HG02588 (cell line): ENCODE data around the gene KCND3.

Experiments
- ATAC-seq: cut with Tn5 transposase; IDR thresholded peaks from one replicate; pipeline ENCODE4 v1.9.1; 2021; ENCODE audit warnings: mild to moderate bottlenecking, moderate library complexity; ENCODE audit not compliant: unreplicated experiment

Gene KCND3

DNA sequence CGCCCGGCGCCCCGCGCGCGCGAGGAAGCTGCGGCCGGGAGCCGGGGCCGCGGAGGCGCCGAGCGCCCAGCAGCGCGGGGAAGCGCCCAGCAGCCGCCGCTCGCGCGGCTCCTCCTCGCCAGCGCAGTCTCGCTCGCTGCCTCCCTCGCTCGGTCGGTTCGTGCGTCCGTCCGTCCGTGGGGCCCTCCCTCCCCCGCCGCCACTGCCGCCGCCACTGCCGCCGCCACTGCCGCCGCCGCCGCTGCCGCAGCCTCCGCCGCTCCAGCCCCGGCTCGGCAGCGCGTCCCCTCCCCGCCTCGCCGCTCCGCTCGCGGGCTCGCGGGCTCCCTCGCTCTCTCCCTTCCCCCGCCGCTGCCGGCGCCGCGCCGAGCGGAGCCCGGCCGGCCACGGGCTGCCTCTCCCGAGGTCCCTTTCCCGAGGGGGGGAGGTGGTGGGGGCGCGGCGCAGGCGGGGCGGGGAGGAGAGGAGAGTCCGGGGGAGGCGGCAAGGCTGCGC, at the start of gene KCND3:
KCND3 (minus strand) TSS at position 138 of the 495 bp plus-strand sequence.
- no peak for ATAC-seq

DNA sequence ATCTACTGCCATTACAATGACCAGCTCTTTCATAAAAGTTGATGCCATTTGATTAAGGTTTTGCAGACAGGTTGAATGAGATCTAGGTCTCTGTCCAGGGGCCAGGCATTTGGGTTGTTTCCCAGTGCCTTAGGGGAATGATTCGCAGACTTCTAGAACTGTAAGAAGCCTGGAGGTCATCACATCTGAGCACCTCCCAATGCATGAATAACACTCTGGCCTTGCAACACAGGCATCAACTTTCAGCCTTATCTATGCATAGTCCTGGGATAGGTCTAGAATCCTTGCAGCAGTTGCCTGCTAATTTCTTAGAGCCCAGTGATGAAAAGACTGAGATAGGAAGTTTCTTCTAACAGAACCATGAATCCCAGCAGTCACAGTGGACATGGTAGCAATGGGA, 44.8 kb upstream of the KCND3 start:
- no peak for ATAC-seq

DNA sequence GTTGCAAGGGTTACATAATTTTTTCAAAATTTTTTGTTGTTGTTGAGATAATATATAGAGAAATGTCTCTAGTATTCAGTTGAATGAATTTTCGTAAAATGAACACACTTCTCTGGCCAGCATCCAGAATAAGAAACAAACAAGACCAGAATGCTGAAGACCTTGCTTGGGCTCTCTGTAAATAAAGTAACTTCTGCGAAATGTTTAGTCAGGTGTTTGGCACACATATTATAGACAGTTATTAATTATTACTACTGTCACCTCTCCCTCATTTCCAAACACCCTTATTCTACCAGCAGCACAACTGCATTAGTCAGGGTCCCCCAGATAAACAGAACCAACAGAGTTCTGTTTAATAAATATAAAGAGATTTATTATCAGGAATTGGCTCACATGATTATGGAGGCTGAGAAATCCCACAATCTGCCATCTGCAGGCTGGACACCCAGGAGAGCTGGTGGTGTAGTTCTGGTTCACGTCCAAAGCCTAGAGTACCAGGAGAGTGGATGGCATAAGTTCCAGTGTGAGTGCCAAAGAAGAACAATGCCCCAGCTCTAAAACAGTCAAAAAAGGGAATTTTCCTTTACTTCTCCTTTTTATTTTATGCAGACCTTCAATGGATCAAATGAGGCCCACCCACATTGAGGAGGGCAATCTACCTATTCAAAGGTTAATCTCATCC, 44.1 kb upstream of the KCND3 start:
- no peak for ATAC-seq

DNA sequence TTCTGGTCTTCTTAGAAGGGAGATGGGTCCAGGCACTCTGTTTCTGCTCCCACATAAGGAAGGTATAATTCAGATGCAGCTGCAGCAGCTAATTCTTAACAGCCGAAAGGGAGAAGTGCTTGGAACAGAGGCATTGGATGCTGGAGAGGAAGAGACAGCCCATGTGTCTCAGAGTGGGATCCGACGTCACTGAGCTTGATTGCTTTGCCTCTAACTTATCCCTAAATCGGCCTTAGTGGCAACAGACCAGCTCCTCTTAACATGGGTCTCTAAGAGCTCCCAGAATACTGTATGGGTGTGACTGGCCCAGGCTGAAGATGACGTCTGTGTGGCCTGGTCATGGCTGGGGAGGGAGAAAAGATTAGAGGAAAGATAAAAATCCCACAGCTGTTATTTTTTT, 40.7 kb upstream of the KCND3 start:
- no peak for ATAC-seq

DNA sequence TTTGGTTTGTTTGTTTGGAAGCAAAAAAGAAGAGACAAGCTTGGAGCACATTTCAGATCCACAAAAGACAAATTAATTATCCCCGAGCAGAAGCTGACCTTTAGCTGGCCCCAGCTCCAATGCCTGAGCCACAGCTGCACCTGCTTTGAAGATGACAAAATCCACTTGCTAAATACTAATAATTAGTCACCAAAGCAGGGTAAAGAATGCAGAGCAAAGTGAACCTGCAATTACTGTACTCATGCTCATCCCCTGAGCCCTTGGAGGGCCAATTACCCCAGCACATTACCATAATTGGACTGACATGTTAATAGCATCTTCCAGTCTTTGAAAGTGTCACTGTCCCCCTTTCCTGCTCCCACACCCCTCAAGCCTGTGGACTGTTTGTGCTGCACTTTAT, 38.2 kb upstream of the KCND3 start:
- no peak for ATAC-seq

DNA sequence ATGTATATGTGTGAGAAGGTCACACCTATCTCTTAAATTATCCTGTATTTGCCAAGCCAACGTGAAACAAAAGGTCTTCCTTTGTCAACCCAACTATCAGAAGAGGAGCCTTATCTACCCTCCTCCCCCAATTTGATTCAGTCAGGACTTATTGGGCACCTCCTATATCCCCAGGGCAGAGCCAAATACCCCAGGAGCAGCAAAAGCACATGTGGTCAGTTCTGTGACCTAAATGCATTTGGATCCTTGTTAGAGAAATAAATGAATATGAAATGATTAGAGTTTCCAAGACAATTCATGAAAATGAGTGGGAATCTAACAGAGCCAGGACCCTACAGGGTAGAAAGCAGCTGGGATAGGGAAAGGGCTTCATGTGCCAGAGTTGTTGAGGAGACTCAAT, 37.0 kb upstream of the KCND3 start:
- no peak for ATAC-seq

DNA sequence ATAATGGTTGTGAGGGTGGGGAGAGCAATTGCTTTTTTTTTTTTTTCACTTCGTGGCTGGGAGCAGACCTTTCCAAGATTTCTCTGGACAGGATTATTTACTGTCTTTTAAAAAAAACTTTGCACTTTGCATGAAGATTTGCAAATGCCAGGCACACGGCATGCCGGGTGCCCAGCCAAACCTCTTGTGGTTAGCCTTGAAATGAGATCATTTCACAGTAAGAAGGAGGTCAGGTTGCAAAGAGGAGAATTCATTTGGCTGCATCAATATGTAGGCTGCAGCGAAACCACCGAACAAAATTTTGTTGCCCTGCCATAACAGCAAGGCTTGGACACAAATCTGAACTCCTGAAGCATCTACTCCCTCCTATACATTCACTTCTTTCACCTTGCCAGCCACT, 36.5 kb upstream of the KCND3 start:
- ATAC-seq, result no peak

DNA sequence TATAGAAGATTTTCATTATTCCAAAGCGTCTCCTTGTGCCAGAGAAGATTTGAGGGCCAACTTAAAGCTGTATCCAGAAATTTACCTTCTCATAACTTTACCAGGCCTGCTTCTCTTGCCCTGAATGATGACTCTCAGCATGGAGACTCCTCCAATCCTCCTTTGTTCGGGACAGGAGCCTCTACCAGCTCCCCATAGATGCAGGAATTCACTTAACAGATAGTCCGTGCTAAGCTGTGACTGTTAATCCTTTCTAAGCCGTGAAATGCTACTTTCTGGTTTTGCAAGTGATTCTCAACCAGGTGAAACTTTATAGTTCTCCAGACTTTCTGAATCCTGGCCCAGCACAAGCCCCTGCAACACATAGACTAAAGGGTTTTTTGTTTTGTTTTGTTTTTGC, 31.8 kb upstream of the KCND3 start:
- no peak for ATAC-seq

DNA sequence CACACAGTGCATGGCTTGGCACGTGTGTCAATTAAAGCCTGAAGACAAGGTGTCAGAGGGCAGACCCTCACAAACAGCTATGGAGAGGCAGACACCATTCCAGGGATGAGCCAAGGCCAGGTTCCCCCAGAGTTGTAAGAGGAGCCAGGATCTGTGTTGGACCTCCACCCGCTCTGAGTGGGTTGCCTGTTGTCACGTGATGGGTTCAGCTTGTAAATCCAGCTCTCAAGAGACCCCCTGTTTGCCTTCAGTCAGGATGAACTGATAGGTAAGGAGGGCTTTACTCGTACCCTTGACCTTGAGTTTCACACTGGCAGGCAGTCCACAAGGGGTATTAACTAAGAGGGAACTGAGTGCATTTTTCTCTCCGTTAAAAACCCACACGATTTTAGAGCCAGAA, 27.7 kb upstream of the KCND3 start:
- no peak for ATAC-seq

DNA sequence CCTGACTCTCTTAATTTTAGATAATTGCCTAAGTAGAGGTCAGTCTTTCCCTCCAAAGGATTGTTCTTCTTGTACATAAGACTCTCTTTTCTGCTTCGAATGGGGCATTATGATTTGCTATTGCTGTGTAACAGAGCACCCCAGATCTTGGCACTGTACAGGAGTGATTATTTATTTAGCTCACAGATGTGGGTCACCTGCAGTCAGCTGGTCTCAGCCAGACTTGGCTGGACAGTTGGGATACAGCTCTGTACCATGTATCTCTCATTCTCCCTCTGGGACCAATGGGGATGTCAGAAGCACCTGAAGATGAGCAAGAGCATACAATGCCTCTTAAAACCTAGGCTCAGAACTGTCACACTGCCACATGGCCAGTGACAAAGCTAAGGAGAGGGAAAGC, 23.4 kb upstream of the KCND3 start:
- no peak for ATAC-seq

DNA sequence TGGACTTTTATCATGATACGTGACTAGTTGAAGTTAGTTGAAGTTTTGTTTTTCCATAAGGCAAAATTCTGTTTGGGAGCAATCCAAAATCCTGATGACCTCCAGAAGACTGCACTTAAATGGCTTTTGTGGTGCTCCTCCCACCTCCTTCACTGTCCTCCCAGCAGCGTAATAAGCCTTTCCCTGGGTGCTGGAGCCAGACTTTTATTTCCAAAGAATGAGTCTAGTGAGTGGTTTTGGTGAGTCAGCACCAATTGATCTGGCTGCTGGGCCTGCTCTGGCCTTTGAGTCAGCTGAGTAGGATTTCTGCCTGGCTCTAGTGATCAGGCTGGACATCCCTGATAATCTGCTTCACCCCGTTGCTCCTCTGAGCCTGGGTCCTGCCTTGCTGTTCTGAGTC, 21.7 kb upstream of the KCND3 start:
- no peak for ATAC-seq

DNA sequence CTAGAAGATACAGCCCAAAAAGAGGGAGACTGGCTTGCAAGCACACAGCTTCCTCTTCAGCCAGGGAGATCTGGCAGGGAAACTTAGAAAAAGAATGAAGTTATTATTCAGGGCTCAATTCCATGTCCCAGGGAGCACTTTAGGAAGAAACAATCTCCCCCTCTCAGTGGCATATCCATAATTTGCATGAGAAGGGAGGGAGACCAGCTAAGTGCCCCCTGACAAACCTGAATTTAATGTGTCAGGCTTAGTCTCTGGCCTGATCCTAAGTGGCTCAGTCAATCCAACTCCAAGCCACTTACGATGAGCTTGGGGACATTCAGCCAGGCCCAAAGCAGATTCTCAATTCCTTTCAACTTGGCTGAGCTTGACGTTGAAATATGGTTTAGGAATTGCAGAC, 17.7 kb upstream of the KCND3 start:
- ATAC-seq, result no peak

DNA sequence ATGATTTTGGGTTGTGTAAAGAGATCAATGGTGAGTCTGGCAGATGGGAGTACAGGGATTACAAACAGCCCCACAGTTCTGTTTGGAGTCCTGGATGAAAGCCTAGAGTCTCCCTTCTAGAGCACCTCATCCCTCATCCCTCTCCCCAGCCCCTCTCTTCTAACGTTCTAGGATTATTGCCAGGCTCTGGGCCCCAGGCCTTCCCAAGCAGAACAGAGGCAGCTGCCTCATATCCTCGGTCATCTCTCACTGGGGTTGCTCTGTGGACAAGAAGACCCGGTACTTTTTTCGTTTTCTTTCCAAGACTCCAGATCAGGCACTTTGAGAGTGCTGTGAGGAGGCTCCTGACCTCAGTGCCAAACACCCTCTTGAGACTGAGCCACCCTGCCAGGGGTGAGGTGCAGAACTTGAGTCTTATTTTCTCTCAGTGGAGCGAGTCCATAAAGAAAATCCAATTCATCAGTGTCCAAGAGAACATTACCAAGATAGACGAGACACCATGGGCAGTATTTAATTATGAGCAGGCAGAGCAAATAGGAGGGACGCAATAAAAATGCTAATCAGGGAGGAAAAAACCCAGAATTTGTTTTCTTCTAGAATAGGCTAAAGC, 17.1 kb upstream of the KCND3 start:
- no peak for ATAC-seq

DNA sequence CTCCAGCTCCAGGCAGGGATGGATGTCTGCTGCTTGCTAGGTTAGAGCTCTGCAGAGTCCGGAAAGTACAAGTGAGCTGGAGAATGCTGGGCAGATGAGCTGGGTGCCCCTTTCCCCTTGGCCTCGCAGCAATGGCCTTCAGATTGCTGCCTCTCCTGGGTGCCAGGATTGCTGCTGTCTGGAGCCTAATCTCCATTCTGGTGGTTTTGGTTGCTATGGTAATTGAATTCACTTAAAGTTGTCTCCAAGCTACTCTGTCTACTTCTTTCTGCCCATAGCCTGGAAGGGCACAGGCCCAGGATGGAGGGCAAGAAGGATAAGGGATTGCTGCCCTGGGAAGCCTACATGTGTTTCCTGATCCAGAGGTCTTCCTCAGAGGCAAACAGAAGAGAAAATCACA, 14.6 kb upstream of the KCND3 start:
- no peak for ATAC-seq

DNA sequence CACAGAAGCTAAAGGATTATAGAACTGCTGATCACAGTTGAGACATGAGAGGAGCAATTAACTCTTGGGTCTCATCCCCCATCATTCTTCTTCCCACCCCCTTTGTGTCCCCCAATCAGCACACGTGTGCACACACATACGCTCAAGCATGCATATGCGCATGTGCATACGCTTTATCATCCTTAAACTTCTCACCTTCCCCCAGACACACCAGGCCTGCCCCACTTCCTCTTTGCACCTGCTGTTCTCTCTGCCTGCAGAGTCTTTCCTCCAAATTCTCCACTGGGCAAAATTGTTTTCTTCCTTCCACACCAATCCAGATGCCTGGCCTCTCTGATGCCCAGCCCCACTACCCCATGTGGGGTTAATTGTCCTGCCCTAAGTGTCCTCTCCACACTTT, 13.0 kb upstream of the KCND3 start:
- ATAC-seq, result no peak

DNA sequence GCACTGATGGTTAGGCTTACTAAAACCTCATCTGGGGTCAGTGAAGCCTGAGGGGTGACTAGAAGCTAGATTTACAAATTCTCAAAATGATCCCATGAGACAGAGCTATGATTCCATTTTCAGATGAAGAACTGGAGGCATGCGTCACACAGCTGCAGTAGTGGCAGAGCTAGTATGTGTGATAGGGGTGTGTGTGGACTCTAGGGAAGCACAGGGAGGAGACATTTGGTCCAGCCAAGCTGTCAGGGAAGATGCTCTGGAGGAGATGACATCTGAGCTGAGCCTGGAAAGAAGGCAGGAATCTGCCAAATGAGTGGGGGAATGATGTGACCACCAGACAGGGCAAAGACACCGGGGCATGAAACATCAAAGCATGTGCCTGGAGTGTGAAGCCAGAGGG, 12.0 kb upstream of the KCND3 start:
- no peak for ATAC-seq

DNA sequence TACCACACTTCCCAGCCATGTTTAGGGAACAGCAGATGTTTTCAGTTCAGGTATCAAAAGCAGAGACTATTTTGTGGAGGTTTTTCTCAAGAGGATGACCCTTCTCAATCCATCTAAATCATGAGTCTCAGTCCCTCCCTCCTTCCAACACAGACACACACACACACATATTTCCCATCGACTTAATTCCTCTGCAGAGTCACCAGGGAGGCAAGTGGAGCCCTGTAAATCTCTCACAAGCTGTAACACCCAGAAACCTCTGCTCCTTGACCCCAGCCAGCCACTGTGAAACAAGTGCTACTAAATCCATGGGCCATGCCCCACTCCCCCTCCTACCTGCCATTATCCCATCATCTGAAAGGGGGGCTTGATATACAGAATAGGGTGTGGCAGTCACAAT, 10.6 kb upstream of the KCND3 start:
- ATAC-seq, result no peak

DNA sequence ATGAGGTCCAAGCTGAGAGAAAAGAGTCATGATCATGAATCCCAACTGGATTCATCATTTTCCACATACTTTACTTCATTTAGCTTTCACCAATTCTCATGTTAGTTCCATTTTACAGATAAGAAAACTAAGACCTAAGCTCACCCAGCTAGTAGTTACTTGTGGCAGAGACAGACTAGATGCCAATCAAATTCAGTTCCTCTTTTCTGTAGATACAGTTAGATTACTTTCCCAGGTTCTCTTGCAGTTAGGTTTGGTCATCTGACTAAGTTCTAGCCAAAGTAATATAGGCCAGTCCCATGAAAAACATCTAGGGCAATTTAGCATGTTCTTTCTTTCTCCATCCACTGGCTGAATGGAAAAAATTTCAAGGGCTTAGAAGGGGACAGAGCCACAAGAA, 8.9 kb upstream of the KCND3 start:
- no peak for ATAC-seq

DNA sequence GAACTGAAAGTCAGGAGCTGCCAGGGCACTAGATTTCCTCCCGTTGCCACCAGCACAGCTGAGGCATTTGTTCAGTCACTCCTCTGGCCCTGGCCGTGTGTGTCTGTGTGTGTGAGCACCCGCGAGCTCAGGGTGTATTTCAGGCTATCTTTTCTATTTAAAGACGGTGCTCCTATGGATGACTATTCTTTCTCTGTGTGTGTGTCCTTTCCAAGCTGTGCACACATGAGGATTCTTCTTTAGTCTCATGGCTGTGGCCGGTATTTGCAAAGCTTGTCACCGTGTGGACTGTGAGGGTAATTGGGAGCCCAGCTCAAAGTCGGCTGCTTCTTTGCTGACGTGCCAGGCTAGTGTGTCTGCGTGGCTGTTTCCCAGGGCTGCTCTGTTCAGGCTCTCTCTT, 3.0 kb upstream of the KCND3 start:
- ATAC-seq, result no peak

DNA sequence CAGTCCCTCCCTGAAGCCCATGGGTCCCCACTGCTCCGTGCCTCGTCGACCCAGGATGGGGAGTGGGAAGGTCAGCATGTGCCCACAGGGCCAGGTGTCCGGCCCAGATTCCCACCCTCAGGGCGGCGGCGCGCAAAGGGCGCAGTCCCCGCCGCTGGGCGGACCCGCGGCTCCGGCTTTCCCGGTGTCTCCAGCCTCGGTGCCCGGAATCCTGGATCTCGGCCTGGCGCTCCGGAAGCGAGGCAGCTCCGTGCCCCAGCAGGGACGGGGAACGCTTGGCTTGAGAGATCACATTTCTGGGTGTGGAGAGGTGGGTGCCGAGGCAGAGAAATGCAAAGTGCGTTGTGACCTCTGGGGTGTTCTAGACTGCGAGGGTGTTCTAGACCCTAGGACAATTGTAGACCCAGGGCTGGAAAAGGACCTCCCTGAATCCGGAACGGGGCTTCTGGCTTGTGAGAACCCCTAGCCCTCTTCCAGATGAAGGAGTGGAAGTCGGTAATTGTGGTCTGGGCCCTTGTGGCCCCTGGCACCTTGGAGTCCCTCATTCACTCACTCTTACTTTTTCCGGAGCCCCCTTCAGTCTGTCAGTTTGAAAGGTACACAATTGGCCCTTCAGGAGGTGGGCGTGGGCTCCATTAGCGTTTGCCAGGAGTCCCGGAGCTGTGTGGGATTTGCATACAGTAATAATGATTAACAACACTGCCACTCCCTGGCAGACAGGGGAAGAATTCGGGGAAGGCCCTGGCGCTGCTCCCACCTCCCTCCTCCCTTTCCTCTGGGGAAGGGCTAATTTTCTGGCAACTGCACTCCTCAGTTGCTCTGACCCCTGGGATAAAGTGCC, 1.6 kb upstream of the KCND3 start:
- ATAC-seq, result no peak

DNA sequence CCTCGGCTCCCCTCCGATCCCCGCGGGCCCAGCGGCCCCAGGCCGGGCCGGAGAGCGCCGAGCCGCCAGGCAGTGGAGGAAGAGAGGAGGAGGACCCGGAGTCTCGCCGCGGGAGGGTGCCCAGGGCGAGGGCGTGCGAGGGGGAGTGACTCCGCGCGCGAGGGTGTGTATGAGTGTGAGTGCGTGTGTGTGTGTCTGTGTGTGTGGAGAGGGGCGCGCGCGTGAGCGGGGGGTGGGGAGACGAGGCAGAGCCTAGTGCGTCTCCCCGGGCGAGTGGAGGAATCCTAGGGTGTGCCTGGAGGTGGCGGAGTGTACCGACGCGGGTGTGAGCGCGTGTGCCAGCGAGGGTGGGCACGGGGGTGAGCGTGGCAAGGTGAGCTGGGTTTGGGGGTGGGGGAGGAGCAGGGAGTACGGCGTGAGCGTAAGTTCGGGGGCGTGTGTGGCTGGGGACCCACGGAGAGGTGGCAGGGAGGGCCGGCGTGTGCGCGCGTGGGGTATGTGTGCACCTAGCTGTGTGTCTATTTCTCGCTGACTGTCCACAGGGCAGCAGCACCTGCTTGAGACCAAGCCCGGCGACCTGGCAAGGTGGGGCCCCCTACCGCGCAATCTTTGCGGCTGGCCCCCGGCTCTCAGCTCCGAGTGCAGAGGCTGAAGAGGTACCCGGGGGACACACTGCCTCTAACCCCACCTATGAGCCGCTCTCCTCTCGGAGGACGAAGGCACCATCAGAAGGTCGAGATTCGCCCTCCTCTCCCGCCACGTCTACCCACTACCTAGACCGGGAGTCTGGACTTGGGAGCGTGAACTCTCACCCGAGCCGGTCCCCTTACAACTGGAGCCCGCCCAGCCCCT, 784 bp upstream of the KCND3 start:
- no peak for ATAC-seq
